ENCODE results near the gene GALNS. TPM values are rescaled to one million over a fixed set of nuclear protein-coding genes. Genes with fewer than 3 reads are reported as not detected.

Gene GALNS
- total RNA-seq, 2 donors from 2014 or later, result 17.1 to 19.0 TPM

DNA sequence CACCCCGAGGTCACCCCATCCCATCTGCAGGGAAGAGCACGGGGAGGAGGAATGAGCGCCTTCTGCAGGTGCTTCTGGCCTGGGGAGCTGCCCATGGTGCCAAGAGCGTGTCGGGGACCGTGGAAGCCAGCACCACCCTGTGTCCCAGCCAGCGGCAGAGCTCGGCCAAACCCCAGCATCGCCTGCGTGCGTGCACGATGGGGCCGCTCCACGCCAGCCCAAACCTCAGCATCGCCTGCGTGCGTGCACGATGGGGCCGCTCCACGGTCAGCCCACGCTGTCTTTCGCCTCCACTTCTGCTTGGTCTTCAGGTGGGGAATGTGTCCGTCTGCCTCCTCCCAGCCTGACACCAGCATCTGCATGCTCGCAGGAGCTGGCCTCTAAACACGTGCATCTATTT lies 13.9 kb downstream of the GALNS start:
- DNase-seq (no peak), ATAC-seq (no peak)
- intact Hi-C loops (cut with DNase I), result no loop called here

DNA sequence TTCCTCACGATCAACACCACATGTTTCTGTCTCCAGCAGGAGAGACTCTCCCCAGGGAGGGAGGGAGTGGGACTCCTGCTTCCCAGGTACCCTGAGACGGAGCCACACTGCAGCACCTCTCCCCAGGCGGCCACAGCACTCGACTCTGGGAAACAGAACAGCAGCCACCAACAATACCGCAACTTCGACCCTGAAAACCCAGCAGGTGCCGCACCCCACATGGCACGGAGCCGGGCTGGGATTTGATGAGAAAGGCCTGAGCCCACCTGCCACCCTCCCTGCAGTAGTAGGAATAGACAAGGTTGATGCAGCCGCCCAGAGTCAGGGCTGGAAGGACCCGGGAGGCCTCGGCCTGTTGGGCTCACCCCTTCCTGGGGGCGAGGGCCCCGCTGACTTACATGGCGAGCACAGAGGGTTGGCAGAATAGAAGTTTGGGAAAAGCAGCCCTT lies 14.4 kb downstream of the GALNS start:
- DNase-seq (no peak), ATAC-seq (no peak)
- intact Hi-C loops (cut with DNase I), result no loop called here

DNA sequence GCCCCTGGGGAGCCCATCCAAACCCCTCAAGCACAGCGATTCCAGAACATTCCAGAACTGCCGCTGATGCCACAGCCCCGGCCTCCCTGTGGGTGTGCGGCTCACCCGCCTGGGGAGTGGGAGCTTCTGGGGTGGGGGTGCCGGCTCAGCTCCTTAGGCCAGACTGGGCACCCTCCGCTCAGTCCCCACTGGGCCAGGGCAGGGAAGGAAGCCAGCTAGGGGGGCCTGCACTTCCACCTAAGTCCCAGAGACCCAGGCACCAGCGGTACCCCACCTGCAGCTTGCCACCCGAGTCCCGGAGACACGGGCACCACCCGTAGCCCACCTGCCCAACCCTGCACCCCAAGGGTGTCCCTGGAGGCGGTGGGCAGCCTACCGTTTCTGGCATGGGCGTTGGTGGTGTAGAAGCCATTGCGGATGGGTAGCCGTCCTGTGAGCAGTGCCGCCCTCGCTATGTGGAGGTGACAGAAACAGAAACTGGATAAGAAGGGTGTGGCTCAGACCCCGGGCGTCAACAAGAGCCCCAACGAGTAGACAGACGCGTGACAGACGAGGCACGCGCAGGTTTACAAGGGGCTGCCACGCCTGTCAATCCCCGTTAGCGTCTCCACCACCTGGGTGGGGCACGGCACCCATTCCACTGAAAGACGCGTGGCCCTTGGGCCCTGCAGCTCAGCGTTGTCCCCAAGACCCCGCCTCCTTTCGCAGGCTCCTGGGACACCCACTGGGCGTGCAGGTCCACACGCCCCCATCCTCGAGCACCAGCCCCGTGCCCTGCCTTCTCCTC lies 15.0 kb downstream of the GALNS start:
- ATAC-seq, result no peak
- intact Hi-C loops (cut with DNase I), result no loop called here
- no peak for DNase-seq

DNA sequence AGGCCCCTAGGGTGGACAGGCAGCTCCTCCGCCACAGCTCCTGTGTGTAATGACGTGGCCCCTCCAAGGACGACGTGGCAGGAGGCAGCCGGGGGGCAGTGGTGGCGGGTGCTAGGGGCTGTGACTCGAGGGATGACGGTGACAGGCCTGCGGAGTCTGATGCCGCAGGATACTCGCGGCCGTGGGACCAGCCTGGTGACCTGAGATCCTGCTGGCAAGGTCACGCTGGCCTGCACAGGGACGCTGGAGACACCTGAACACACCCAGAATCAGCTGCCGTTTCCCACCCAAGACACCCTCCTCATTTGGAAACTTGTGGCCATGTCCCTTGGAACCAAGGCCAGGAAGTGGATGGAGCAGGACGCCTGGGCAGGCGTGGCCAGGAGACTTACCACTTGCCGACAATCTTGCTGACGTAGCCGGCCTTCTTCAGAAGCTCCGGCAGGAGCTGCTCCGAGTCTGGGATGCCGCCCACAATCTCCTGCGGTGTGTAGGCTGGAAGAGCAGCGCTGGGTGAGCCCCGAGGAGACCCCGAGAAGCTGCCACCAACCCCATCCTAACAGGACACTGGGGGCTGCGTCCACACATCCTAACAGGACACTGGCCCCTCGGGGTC lies 16.0 kb downstream of the GALNS start:
- ATAC-seq, result no peak
- intact Hi-C loops (cut with DNase I), result no loop called here
- no peak for DNase-seq

DNA sequence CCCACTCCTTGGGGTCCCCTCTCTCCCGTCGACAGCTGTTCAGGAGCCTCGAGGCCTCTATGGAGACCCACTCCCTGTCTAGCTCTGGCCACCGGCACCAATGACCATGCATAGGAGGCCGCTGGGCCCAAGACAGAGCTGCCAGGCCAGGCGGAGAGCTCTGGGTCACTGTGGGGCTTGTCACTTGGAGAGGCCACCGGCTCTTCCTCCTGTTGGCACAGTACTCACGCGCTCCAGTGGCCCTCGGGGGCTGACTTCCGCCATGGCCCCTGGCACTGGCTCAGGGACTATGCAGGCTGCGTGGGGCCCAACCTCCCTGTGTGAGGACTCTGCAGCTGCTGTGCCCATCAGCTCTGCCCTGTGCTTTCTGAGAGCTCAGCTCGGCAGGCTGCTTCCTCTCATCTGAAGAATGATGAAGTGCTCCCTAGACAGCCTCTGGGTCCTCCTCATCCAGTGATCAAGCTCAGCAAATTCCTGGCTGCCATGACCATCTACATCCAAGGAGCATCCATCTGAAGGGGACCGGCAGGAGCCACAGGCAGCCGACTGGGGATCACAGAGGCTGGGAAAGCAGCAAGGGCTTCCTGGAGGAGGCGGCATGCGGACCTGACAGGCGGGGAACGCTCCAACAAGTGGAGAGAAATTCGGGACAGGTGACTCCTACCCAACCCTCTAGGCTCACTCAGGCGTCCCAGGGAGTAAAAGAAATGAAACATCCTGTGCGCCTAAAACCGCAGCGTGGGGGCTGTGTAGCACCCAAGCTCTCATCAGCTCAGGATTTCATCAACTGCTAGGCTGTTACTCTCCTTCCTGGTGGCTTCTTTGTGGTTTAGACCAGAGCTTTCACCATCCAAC lies 16.8 kb downstream of the GALNS start:
- no peak for ATAC-seq
- no peak for DNase-seq
- intact Hi-C loops (cut with DNase I), result no loop called here

DNA sequence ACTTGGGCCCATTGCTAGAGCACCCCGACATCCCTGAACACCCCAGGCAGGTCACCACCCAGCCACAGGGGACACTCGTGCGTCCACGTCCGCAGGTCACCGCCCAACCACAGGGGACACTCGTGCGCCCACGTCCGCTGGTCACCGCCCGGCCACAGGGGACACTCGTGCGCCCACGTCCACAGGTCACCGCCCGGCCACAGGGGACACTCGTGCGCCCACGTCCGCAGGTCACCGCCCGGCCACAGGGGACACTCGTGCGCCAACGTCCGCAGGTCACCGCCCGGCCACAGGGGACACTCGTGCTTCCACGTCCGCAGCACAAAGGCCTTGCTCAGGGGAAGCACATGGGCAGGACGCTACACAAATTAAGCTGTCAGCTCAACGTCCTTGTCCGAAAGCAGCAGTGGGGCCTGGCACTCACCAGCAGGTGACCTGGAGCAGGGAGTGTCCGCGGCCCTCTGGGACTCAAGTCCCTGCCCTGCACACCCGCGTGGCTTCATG lies 17.7 kb downstream of the GALNS start:
- DNase-seq (no peak), ATAC-seq (no peak)
- intact Hi-C loops (cut with DNase I), result no loop called here

DNA sequence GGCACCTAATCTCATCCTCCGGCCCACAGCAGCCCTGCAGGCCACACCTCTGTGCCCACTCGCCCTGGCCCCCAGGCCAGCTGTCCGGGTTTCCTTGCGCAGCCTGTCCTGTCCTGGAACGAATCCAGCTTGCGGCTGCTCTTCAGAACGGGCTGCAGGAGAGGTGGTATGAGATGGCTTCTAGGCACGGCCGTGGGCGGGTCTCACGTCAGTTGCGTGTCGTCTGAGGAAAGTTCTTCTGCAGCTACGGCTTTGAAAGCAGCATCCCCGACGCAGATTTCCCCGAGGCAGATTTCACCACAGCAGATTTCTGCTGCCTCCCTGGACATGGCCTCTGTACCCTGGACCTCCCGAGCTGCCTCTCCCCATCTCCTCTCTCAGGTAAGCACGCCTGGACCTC lies 18.2 kb downstream of the GALNS start:
- intact Hi-C loops (cut with DNase I), result no loop called here
- ATAC-seq (no peak), DNase-seq (no peak)

DNA sequence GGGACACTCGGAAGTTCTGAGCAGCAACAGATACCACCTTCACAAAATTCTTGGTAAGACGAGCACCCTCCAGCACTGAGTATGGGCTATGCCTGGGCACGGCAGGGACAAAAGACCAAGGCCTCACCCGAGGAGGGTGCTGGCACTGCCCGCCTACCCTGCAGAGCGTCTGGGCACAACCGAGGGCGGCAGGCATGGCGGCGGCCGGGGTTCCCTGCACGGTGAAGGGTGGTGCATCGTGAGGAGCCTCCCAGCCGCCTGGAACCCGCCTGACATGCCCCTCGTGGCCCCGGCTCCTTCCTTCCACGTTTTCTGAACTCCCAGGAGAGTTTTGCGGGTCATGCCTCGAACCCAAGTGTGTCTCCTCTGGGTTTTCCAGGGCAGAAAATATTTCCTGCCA lies 18.9 kb downstream of the GALNS start:
- ATAC-seq (no peak), DNase-seq (no peak)
- intact Hi-C loops (cut with DNase I), result no loop called here

DNA sequence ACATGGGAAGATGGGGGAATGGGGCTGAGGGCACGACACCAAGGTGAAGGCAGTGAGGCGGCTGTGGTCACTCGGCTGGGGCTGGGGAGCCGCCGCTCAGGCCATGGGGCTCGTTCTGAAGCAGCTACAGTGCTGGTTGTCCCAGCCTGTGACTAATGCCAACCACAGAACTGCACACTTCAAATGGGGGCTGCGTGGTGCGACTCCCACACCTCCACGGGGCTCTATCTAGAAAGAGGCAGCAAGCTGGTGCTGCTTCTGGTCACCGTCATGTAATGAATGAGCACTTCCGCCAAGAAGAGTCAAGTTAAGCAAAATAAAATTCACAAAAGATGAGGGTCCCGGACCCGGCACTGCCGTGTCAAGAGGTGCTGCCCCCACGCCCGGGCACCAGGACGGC lies 20.0 kb downstream of the GALNS start:
- no peak for DNase-seq
- intact Hi-C loops (cut with DNase I), result no loop called here
- ATAC-seq, result no peak

DNA sequence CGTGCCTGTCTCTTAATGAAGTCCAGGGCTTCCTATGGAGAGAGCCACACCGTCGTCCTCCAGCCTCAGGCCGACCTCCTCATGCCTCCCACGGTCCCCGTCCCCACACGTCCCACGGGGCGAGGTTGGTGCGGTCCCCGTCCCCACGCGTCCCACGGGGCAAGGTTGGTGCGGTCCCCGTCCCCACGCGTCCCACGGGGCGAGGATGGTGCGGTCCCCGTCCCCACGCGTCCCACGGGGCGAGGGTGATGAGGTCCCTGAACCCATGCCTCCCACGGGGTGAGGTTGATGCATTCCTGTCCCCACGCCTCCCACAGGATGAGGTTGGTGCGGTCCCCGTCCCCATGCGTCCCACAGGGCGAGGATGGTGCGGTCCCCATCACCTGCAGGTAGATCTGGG lies 20.9 kb downstream of the GALNS start:
- DNase-seq (no peak), ATAC-seq (no peak)
- intact Hi-C loops (cut with DNase I), result no loop called here

DNA sequence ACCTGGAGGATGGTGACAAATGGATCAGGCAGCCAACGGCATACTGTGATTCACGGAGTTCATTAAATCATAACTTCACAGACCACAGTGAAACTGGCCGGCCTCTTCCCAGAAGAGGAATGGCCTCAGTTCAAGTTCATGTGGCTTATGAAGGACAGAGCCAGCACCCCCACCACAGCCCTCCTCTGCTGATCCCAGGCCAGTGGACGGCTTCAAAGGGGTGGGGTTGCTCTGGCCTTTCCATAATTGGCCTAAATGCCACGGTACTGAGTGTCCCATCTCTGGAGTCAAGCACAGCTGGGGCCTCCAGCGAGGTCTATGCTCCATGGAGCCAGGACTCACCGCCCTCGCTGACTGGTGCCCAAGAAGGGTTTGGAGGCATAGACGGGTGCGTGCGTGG lies 21.4 kb downstream of the GALNS start:
- ATAC-seq (peak; percentile 20 to 31), DNase-seq (peak; percentile 46)
- intact Hi-C loops (cut with DNase I), result no loop called here

DNA sequence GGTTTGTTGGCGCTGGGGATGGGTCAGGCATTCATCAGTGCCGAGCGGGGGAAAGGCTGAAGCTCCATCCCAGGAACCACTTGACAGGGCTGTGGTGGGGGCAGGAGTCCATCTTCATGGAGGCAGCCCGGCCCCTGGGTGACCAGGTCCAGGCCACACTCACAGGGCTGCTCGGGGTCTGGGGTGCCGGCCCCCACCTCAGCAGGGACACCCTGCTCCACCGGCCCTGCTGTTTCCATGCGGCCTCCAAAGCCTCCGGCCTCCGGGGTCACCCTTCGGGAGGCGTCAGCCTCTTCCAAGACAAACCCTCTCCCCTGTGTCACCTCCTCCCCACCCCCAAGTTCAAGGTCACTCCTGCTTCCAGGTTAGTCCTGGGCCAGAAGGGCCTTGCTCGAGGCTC lies 22.1 kb downstream of the GALNS start:
- intact Hi-C loops (cut with DNase I), result no loop called here
- DNase-seq (no peak), ATAC-seq (no peak)

DNA sequence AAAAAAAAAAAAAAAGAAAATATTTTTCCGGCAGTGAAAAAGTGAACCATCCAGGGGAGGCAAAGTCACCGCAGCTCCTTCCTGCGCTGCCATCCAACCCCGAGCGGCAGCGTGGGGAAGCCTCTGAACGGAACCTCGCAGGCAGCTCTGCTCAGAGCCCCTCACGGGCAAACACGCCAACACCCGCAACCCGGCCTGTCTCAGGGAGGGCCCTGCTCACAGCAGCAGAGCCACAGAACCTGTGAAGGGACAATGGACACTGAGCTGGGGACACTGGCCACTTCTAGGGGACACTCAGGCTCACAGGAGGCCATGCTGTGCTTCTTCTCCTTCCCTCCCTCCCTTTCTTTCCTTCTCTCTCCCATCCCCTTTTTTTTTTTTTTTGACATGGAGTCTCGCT lies 23.7 kb downstream of the GALNS start:
- no peak for ATAC-seq
- intact Hi-C loops (cut with DNase I), result no loop called here
- DNase-seq, result no peak

DNA sequence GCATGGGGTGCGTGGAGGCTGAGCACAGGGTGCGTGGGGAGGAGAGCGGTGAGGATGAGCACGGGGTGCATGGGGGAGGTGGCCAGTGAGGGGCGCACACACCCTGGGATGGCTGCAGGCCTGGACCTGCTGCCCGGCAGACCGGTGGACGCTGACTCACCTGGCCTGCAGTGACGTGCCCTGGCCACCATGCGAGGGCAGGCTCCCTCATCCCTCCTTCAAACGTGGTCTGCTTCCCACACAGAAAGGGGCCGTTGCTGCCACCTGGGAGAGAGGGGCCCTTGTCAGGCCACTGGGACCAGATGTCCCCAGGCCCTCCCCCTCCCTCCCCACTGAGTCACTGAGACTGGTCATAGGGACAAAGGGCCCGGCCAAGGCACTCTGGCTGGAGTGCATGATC lies 24.9 kb downstream of the GALNS start:
- intact Hi-C loops (cut with DNase I), result no loop called here

DNA sequence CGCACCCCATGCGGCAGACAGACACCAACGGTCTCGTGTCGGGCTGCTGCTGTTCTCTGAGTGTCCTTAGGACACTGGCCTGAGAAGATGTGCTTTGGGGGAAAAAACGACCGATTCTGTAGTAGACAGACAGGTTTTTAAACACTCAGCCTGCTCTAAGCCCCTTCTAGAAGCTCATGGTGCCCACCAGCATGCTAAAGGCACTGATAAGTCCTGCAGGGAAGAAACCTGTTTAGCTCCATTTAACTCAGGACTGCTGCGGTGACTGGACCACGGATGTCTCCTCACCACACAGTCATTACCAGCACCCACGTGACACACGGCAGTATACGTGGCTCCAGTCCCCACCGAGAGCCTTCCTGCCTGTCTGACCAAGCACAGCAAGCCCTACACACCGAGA lies 26.0 kb downstream of the GALNS start:
- ATAC-seq, result no peak
- intact Hi-C loops (cut with DNase I), result no loop called here
- no peak for DNase-seq

More for the DNA sequence above, 24.9 kb downstream of the GALNS start:
- ATAC-seq, result no peak
- DNase-seq, result no peak

DNA sequence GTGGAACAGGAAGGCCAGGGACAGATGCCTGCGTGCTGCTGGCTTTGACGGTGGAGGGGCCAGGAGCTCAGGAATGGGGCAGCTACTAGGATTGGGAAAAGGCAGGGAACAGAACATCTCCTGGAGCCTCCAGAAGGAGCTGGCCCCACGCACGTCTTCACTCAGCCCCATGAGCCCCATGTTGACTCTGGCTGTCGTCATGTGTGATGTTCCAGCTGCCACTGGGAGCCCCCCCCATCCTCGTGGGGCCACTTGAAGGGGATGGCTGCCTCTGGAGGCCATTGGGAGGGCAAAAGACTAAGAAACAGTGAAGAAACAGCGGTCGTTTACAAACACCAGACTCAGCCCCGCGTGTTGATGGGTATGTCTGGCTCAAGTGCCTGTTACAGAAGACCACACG lies 26.5 kb downstream of the GALNS start:
- intact Hi-C loops (cut with DNase I), result no loop called here
- ATAC-seq (peak in 1 of 2 donors; percentile 35), DNase-seq (no peak)

DNA sequence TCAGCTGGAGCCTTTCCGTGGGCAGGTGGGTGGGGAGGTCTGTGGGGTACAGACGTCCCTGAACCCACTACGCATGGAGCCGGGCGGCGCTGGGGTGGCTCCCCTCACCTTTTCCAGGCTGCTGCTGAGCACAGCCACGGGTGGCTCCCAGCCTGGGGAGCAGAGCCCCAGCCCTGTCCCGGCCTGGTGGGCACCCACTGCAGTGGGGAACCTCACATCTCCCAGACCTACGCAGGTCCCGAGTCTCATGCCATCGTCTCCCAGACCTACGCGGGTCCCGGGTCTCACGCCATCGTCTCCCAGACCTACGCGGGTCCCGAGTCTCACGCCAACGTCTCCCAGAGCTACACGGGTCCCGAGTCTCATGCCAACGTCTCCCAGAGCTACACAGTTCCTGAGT lies 28.0 kb downstream of the GALNS start:
- ATAC-seq (no peak), DNase-seq (no peak)
- intact Hi-C loops (cut with DNase I), result no loop called here

DNA sequence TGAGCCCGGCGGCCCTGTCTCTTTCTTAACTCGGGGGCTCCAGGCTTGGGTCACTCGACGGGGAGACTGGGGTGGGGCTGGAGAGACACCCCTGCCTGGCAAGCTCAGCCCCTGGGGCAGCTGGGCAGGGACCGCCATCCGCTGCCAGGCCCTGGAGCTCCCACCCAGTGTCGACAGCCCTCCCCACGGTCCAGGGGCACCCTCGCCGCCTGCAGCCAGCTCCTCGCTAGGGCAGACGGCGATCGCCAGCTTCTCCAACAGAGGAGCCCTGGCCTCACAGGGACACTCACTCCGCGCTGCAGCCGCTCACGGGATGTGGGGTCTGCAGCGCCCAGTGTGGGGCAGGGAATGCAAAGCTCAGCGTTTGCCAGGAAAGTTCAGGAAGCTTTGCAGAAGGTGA lies 29.0 kb downstream of the GALNS start:
- ATAC-seq, result no peak
- intact Hi-C loops (cut with DNase I), result no loop called here
- no peak for DNase-seq

DNA sequence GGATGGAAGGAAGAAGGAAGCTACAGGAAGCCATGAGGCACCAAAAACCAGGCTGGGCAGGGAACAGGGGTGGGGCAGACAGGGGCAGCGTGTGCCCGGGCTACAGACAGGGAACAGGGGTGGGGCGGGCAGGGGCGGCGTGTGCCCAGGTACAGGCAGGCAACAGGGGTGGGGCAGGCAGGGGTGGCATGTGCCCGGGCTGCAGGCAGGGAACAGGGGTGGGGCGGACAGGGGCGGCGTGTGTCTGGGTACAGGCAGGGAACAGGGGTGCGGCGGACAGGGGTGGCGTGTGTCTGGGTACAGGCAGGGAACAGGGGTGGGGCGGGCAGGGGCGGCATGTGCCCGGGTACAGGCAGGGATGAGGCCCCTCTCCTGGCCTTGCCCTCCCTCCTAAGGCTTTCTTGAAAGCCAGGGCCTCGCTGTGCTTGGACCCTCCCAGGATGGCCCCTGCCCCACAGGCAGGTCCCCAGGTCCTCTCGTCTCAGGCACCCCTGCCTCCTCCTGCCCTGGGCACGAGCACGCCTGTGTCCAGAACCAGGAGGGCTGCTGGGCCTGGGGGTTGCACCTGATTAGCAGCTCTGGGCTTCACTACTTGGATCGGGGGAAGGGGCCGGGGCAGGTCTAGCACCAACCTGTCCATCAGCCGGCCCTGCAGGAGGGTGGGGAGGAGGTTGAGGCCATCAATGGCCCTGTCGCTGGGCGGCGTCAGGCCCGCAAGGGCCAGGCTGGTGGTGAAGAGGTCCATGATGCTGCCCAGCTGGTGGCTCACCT lies 30.5 kb downstream of the GALNS start:
- ATAC-seq, result no peak
- intact Hi-C loops (cut with DNase I), result no loop called here
- no peak for DNase-seq

Measured in left cardiac atrium (tissue), 4 donors.